GM03348 (cell line): ENCODE measurements around the gene CADM1.

ENCODE experiments used
- DNase-seq: peaks from one replicate; pipeline ENCODE4 v3.0.0; 2012; ENCODE audit warnings: low spot score

The CADM1 gene

DNA sequence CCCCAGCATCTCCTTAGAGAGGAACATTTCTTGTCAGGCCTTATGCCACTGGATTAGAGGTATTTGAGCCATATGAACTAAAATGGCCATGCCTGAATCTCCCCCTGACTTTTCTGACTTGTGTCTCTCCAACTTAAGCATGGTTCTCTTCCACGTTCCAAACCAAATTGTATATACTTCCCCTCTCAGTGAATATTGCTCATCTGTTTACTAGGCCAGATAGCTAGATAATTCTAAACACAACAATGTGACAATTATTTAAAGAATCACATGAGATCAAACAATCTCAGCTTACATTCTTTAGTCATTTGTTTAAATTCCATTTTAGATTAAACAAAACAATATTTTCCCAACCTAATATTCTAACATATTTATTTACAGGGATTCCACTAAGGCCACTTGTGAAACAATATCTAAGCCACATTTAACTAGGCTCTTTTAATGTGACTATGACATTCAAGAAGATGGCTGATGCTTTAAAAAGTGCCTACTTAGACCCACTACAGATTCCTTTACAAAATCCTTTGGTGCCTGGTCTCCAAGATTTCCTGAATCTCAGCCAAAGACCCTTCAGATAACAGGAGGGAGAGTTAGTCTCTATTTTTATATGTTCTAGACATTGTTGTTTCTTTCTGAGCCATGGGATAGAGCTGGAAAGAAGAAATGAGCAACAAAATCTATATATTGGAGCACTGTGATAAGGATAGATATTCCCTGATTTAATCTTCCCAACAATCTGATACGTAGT lies 105.7 kb downstream of the CADM1 start:
- no peak for DNase-seq

GRCh38 chr11:115396533-115396932 lies 107.7 kb downstream of the CADM1 start:
- DNase-seq, result no peak

- DNase-seq, result no peak
Measured at GRCh38 chr11:115393950-115394349, 110.3 kb downstream of the CADM1 start.

DNA sequence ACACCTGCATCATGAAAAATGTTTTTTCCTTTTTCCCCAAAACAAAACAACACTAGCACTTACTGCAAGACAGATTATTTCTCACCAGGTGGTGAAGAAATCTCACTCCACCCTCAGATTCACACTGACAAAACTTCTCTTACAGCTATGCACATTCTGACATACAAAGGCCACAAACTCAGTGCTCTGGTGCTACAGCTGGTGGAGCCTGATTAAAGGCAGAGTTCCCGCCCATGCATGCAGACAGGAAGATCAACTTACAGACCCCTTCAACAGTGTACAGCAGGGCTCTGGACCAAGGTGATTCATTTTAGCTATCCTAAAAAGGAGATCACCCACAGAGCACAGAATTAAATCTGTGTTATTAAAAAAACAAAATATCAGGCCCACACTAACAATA lies 112.6 kb downstream of the CADM1 start:
- DNase-seq, result no peak

DNA sequence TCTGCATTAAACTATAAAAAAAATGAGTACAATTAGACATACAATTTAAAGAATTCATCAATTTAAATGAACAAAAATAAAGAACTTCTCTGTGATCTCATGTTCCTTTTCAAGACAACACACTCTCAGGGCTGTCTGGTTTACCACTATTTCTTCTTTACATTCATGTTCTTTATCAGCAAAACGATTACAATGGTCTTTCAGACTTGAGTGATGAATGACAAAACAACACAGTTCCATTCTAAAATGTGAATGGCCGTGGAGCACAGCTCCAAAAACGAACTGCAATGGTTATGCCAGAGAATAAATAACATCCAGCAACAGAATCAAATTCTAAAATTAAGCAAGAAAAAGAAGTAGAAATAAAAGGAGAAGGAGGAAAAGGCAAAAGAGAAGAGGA lies 113.1 kb downstream of the CADM1 start:
- DNase-seq, result no peak

GRCh38 chr11:115390441-115390840 lies 113.8 kb downstream of the CADM1 start:
- DNase-seq, result no peak

DNA sequence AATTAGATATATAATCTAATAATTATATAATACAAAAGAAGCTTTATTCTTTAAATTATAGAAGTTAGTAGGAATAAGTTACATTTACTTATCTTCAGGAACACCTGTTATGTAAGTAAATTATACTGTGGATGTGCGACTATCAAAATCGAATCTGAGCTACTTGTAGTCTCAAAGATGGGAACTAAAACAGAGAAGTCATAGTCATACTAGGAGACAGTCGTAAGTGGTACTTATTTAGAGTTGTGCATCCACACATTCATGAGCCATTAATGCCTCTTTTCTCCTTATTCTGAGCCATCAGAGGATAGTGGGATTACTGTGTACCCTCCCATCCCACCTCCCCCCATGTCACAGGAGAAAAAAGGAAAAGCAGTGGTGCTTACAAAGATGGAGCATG lies 114.4 kb downstream of the CADM1 start:
- no peak for DNase-seq

- no peak for DNase-seq
Measured at GRCh38 chr11:115385226-115385625, 119.0 kb downstream of the CADM1 start.

GRCh38 chr11:115384236-115384635 lies 120.0 kb downstream of the CADM1 start:
- DNase-seq, result no peak

- no peak for DNase-seq
Measured at GRCh38 chr11:115383431-115383830, 120.8 kb downstream of the CADM1 start.

- no peak for DNase-seq
Measured at GRCh38 chr11:115379528-115379927, 124.7 kb downstream of the CADM1 start.

- no peak for DNase-seq
Measured at GRCh38 chr11:115378557-115378956, 125.7 kb downstream of the CADM1 start.

- no peak for DNase-seq
Measured at GRCh38 chr11:115377882-115378296, 126.3 kb downstream of the CADM1 start.

DNA sequence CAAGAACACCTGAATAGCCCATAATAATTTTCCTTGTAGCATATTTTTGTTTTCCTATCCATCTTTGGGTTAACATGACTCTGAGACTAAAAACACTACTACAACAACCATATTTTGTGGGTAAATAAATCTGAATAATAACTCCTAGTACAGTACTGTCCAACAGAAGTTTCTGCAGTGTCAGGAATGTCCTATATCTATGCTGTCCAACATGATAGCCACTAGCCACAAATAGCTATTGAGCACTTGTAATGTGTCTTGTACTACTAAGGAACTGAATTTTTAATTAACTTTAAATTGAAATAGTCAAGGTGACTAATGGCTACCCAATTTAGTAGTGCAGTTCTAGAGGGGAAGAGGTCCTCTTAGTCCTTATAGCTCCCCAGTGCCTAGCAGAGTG lies 135.6 kb downstream of the CADM1 start:
- DNase-seq, result no peak

GRCh38 chr11:115366826-115367225 lies 137.4 kb downstream of the CADM1 start:
- DNase-seq, result no peak

GRCh38 chr11:115365907-115366306 lies 138.3 kb downstream of the CADM1 start:
- DNase-seq, result no peak

DNA sequence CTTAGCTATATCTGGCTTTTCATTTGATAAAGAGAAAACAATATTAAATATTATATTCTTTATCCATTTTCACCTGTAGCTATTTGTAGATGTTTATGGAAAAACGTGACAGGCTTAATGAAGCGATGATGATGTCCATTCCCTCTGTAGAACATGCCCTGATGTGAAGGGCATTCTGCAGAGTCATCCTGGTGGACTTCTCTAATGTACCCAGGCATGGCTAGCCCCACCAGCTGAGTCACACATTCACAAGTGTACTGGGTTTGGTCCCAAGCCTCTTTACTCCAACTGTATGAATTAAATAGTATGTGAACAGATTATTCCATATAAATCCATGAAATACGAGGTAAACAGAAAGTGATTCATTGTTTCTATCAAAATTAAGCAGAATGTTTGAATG lies 139.3 kb downstream of the CADM1 start:
- no peak for DNase-seq

DNA sequence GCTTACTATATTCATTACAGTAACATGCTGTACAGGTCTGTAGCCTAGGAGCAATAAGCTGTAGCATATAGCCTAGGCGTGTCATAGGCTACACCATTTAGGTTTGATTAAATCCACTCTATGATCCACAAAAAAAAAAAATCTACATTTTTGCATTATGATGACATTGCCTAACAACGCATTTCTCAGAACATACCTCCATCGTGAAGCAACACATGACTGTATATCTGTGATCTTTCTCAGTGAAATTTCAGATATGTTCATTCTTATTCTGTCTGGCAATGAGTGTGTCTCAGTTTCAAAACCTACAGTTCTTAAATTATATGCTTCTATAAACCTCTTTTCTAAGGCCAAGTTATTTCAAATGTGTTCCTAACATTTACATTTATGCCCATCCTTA lies 140.3 kb downstream of the CADM1 start:
- no peak for DNase-seq

- no peak for DNase-seq
Measured at GRCh38 chr11:115363426-115363825, 140.8 kb downstream of the CADM1 start.

GRCh38 chr11:115362997-115363396 lies 141.2 kb downstream of the CADM1 start:
- DNase-seq, result no peak

DNA sequence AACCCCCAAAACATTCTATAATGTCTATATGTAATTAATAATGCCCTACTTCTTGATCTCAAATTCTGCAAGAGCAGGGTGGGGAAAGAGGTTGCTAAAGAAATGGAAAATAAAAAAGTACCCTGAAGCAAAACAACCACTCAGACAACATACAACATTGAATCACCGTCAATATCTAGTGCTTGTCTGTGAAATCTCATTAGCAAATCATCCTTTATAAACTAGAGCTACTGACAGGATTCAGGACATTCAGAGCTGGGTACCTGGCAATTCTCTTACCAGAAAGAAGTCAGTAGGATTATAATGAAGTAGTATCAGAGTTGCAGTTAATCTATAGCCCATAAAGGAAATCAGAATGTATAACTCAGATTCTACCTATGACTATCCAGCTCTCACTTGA lies 143.2 kb downstream of the CADM1 start:
- no peak for DNase-seq

- no peak for DNase-seq
Measured at GRCh38 chr11:115360186-115360824, 143.9 kb downstream of the CADM1 start.

GRCh38 chr11:115357066-115357465 lies 147.1 kb downstream of the CADM1 start:
- DNase-seq, result no peak
